Activated naive CD4-positive, alpha-beta T cell treated with anti-CD3 and anti-CD28 coated beads for 36 hours (primary cell): ENCODE measurements around the gene CYFIP1. TPM values are rescaled to one million over a fixed set of nuclear protein-coding genes. Genes with fewer than 3 reads are reported as not detected.

Experiments used
- CTCF ChIA-PET: fragments of 350-600 bp; sonication (Branson Sonifier 250); formaldehyde crosslinking; loops from one replicate; lab custom pipeline; 2021; ENCODE audit warnings: antibody characterized with exemption; lab: Charles Lee
- DNase-seq: peaks from one replicate; pipeline ENCODE4 v3.0.0-alpha.2; 2020
- H3K27ac Mint-ChIP-seq: one replicate; pipeline ENCODE4 v1.8.0; 2021; ENCODE audit warnings: mild to moderate bottlenecking, mixed read lengths
- H3K27me3 Mint-ChIP-seq: one replicate; pipeline ENCODE4 v1.8.0; 2021; ENCODE audit warnings: low read depth, mixed read lengths
- H3K36me3 Mint-ChIP-seq: one replicate; pipeline ENCODE4 v1.8.0; 2021; ENCODE audit warnings: low read depth, mixed read lengths
- H3K4me1 Mint-ChIP-seq: one replicate; pipeline ENCODE4 v1.8.0; 2021; ENCODE audit warnings: low read depth, mixed read lengths
- H3K4me3 Mint-ChIP-seq: one replicate; pipeline ENCODE4 v1.8.0; 2021; ENCODE audit warnings: mild to moderate bottlenecking, moderate library complexity, mixed read lengths
- H3K9me3 Mint-ChIP-seq: one replicate; pipeline ENCODE4 v1.8.0; 2021; ENCODE audit warnings: mixed read lengths
- intact Hi-C: fragments of 100-400 bp; cut with micrococcal nuclease; formaldehyde crosslinking; loops from one replicate; pipeline ENCODE4 v1.15.1; 2023
- total RNA-seq, 2 experiments: library from RNA; stranded (reverse); gene quantifications; one replicate each; pipeline ENCODE4 v1.2.3, GENCODE V29; 2021

CYFIP1 gene
- total RNA-seq, 2 experiments from 2014 or later = 34.0 to 35.1 TPM

DNA sequence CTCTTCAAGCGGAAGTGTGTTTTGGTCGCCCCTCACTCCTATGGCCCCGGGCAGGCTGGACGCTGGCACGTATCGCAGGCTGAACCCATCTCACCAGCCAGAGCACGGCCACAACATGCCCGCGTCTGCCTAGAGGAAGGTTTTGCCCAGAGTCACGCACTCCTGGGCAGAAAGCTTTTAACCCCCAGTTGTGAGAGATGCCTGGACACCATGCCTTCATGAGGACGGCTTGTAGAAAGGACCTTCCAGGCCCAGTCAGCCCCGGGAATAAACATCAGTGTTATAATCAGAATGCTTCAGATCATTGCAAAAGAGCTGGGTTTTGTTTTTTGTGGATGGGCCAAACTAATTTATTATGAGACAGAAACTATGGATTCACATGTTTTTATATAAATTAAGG is 16.5 kb downstream of the CYFIP1 start:
- intact Hi-C loops = no loop called here
- Mint-ChIP-seq H3K9me3 (no peaks in the 10 kb centered on the region), H3K36me3 (peaks cover 3% of the 10 kb centered on the region), H3K4me1 (no peaks in the 10 kb centered on the region), H3K27me3 (no peaks in the 10 kb centered on the region), H3K27ac (no peak overlapping the region), H3K4me3 (no peak overlapping the region)
- CTCF ChIA-PET = no interaction called here
- DNase-seq = no peak

DNA sequence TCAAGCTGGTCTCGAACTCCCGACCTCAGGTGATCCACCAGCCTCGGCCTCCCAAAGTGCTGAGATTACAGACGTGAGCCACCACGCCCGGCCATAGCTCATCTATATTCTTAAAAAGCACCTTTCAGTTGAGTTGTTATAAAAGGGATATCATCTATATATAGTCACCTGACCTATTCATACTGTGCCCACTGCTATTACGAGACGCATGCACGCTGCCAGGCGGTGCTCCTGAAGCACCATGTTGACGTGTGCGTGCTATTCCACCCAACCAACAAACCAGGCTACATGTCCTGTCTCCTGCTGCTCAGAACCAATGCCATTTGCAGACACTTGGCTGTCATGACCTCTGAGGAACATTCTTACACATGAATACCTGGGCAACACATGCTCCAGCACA is 17.6 kb downstream of the CYFIP1 start:
- Mint-ChIP-seq H3K4me1 (no peaks in the 10 kb centered on the region), H3K9me3 (no peaks in the 10 kb centered on the region), H3K27ac (no peak overlapping the region), H3K4me3 (no peak overlapping the region), H3K36me3 (no peaks in the 10 kb centered on the region), H3K27me3 (no peaks in the 10 kb centered on the region)
- CTCF ChIA-PET = no interaction called here
- DNase-seq = no peak
- intact Hi-C loops = no loop called here

DNA sequence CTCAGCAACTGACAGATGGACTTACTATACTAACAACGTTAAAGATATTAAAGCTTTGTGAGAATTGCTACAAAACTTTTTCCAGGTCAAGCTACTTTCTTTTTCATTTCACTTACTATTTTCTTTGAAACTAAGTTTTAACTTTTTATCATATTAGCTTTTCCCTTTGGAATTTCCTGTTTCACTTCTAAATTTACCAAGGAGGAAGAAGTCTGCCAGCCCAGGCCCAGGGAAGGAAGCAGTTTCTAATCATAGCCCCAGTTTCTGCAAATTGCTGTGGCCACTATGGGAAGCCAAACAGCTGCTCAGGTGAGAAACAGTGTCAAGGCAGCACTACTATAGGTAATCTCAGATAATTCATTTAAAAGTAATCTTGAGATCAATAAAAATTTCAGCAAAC is 18.4 kb downstream of the CYFIP1 start:
- Mint-ChIP-seq H3K9me3 (no peaks in the 10 kb centered on the region), H3K4me3 (no peak overlapping the region), H3K4me1 (no peaks in the 10 kb centered on the region), H3K27me3 (no peaks in the 10 kb centered on the region), H3K27ac (no peak overlapping the region), H3K36me3 (no peaks in the 10 kb centered on the region)
- no peak for DNase-seq
- intact Hi-C loops = no loop called here
- CTCF ChIA-PET = no interaction called here

DNA sequence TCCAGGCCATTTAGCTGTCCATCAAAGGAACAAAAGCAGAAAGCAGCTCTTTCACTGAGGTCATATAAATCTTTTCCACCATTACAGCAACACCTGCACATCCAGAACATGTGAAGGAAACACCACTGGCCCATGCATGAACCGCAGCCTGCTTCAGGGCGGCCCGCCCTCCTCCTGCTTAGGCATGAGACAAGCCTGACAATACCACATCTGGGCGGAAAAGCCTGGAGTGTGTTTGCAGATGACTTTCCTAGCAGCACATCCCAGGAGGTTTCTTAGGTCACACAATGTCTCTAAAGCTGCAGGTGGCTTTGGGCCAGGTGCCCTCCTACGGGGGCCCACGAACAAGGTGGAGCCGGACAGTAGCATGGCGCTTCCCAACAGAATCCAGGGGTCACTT is 19.6 kb downstream of the CYFIP1 start:
- Mint-ChIP-seq H3K9me3 (no peaks in the 10 kb centered on the region), H3K27me3 (no peaks in the 10 kb centered on the region), H3K27ac (no peak overlapping the region), H3K36me3 (no peaks in the 10 kb centered on the region), H3K4me3 (no peak overlapping the region), H3K4me1 (no peaks in the 10 kb centered on the region)
- intact Hi-C loops = no loop called here
- DNase-seq = no peak
- CTCF ChIA-PET = no interaction called here

DNA sequence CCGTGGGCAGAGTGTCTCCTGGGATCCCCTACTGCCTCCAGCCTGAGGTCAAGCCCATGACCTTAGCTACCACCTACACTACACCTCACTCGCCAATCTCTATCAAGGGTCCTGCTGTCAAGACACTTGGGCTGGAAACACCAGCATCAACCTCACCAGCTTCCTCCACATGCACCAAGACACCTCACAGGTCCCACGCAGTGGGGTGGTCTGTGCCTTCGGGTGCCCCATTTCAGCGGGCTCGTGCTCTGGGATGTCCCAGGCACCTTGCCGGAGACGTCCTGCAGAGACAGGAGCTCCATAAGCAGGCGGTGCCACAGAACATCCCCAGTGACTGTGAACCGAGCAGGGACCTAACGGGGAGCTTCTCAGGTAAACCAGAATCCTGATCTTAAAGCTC is 20.0 kb downstream of the CYFIP1 start:
- intact Hi-C loops = no loop called here
- DNase-seq = no peak
- Mint-ChIP-seq H3K36me3 (no peaks in the 10 kb centered on the region), H3K4me1 (no peaks in the 10 kb centered on the region), H3K4me3 (no peak overlapping the region), H3K27ac (no peak overlapping the region), H3K9me3 (no peaks in the 10 kb centered on the region), H3K27me3 (no peaks in the 10 kb centered on the region)
- CTCF ChIA-PET = no interaction called here

DNA sequence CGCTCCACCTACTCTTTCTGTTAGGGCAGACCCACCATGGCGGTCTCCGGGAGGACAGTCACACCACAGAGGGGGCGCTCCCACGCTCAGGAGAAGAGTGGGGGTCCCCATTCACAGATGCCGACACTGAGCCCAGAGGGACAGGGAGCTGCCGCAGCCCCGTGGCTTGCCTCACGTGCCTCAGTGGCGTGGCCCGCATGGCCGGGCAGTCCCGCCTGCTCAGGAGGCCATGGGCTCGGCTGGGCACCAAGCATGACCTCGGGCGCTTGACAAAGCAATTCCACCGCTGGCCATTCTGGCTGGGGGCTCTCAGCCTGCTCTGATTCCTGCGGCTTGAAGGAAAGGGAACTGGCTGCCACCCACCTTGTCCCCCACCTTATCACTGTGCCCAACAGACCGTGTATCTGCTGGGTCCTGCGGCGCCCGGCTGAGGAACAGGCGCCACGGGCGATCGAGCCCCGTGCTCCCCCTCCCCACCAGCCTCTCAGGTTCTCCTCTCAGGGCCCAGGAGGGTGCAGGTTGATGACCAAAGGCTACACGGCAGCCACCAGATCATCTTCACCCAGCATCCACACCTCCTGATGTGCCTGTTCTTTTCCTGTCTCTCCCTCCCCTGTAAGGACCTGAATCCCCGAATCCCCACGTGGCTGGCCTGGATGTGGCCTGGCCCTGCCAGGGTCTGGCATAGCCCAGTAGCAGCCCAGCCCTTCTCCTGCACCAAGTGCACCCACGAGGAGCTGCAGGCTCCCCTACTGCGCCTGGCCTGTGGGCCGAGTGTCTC is 20.7 kb downstream of the CYFIP1 start:
- H3K36me3 Mint-ChIP-seq = no peaks in the 10 kb centered on the region
- intact Hi-C loops = no loop called here
- H3K27me3 Mint-ChIP-seq = no peaks in the 10 kb centered on the region
- no peak overlapping the region for H3K27ac Mint-ChIP-seq
- no peak overlapping the region for H3K4me3 Mint-ChIP-seq
- CTCF ChIA-PET = no interaction called here
- H3K9me3 Mint-ChIP-seq = no peaks in the 10 kb centered on the region
- DNase-seq = no peak
- H3K4me1 Mint-ChIP-seq = no peaks in the 10 kb centered on the region

DNA sequence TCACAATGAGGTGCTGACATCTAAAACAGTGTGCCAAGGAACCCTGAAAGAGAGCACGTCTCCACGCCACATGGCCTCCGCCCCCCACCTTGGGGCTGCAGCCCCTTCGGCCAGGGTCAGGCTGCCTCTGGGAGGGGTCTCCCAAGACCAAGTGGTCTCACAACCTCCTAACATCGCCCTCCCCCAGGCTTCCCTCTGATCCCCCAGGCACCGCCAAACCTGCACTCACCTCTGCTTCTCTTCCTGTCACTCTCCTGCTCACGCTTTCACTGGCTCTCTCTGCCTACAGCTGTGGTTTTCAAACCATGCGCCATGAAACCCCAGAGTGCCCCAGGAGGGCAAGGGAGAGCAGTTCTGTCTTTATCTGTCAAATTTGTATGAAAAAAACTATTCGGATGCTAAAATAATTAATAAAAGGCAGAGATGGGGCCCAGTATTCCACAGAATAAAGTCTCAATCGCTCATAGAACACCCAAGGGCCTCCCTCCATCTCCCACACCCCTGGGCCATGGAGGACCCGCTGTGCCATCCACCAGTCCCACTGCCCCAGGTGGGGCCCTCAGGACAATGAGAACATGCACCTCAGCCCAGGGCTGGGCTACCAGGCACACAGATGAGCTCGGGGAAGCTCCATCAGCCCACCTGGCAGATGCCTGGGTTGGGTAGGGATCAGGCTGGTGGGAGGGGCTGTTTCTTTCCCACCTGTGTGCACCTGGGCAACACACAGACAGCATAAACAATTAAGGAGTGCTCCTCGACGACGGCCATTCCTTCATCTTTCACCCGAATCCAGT is 21.5 kb downstream of the CYFIP1 start:
- Mint-ChIP-seq H3K9me3 (no peaks in the 10 kb centered on the region), H3K4me1 (no peaks in the 10 kb centered on the region), H3K27me3 (no peaks in the 10 kb centered on the region), H3K36me3 (no peaks in the 10 kb centered on the region), H3K27ac (no peak overlapping the region), H3K4me3 (no peak overlapping the region)
- intact Hi-C loops = no loop called here
- CTCF ChIA-PET = no interaction called here
- no peak for DNase-seq

DNA sequence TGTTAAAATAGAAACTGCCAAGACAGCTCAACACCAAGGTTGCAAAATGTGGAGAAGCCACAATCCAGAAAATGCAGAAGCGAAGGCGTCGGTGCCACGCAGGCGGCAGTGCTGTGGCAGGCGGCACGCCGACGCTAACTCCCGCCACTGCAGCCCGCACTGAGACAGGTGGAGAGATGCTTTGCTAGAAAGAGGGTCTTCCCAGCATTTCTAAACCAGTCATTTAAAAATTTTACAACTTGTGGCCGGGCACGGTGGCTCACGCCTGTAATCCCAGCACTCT is 23.2 kb downstream of the CYFIP1 start:
- intact Hi-C loops = no loop called here
- Mint-ChIP-seq H3K27ac (no peak overlapping the region), H3K36me3 (no peaks in the 10 kb centered on the region), H3K27me3 (no peaks in the 10 kb centered on the region), H3K4me3 (no peak overlapping the region), H3K9me3 (no peaks in the 10 kb centered on the region), H3K4me1 (no peaks in the 10 kb centered on the region)
- DNase-seq = no peak
- CTCF ChIA-PET = no interaction called here

DNA sequence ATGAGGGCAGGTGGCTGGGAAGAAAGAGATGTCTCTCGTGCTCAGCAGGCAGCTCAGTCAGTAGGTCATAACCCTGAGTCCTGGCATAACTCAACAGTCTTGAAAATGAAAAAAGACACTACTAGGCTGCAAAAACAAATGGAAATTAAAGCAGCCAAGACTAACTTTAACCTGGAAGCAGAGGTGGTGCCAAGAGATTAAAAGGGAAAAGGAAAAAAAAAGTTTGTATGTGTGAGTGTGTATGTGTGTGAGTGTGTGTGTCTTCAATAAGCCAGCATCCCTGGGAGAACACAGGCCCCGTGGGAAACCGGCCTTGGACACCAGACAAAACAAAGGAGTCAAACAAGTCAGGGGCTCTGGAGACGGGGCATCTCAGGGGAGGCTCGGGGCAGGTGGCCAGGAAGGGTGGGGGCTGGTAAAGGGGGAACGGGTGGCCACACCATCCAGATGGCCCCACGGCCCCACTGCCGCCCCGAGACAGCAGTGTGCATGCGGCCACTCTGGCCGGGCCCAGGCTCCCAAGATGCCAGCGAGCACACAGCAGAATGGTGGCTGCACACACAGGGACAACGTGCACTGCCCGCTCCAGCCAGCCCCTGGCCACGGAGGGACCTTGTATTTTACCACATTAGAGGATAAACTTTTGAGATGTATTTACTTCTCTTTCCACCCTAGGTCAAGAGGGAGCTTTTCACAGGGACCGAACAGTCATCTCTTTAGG is 23.8 kb downstream of the CYFIP1 start:
- no peaks in the 10 kb centered on the region for H3K4me1 Mint-ChIP-seq
- no peaks in the 10 kb centered on the region for H3K9me3 Mint-ChIP-seq
- CTCF ChIA-PET = no interaction called here
- no peaks in the 10 kb centered on the region for H3K36me3 Mint-ChIP-seq
- no peak overlapping the region for H3K27ac Mint-ChIP-seq
- DNase-seq = no peak
- no peak overlapping the region for H3K4me3 Mint-ChIP-seq
- no peaks in the 10 kb centered on the region for H3K27me3 Mint-ChIP-seq
- intact Hi-C loops = no loop called here

DNA sequence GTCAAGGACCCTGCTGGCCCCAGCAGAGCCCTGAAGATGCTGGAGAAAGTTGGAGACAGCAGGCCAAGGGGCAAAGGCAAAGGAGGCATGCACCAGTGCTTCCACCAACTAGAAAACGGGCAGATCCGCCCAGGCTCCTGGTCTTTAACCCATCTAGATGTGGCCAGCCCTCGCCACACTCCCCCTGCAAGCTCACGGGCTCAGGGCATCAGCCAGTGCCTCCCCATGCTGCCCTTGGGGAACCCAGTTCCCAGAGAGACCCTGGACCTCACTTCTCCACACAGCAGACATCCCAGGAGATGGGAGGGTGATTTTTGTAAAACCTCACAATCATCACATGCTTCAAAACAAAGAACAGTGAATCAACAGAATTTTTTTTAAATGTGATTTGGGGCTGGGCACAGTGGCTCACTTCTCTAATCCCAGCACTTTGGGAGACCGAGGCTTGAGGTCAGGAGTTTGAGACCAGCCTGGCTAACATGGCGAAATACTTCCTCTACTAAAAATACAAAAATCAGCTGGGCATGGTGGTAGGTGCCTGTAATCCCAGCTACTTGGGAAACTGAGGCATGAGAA is 24.5 kb downstream of the CYFIP1 start:
- intact Hi-C loops = no loop called here
- no peak overlapping the region for H3K4me3 Mint-ChIP-seq
- H3K36me3 Mint-ChIP-seq = no peaks in the 10 kb centered on the region
- DNase-seq = no peak
- H3K27ac Mint-ChIP-seq = no peak overlapping the region
- H3K4me1 Mint-ChIP-seq = no peaks in the 10 kb centered on the region
- CTCF ChIA-PET = no interaction called here
- no peaks in the 10 kb centered on the region for H3K9me3 Mint-ChIP-seq
- H3K27me3 Mint-ChIP-seq = no peaks in the 10 kb centered on the region

DNA sequence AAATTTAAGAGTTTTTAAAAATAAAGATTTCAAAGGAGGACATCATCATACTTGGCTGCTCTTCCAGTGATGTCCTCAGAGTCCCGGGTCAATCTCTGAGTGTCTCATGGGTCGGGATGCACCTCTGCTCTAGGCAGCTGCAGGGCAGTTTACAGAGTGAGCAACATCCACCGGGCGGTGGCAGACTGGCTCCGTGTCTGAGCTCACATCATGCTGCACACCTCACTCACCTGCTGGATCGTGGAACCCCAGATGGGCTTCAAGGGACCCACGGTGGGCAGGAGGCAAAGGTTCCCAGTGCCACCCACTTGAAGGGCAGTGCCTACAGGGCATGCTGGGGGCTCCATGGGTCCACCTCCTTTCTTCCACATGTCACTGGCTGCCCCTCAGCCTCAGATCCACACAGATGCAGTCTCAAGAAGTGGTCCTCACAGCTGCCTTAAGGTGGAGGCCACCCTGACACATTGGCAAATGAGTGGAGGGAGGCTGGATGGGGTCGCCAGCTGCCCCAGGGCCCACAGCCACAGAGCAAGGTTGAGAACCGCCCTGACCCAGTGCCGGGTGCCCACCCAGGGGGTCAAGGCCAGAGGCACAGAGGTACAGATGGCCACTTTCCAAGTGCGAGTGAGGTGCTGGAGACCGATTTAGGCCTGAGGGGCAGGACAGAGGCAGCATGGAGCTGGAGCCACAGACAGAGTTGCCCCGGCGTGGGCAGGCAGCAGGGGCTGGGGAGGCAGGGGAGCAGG is 25.2 kb downstream of the CYFIP1 start:
- Mint-ChIP-seq H3K36me3 (no peaks in the 10 kb centered on the region), H3K9me3 (no peaks in the 10 kb centered on the region), H3K4me1 (no peaks in the 10 kb centered on the region), H3K27ac (no peak overlapping the region), H3K4me3 (no peak overlapping the region), H3K27me3 (peaks cover 6% of the 10 kb centered on the region)
- no peak for DNase-seq
- intact Hi-C loops = no loop called here
- CTCF ChIA-PET = interaction anchor here (0.6 kb wide), 1 partner anchor 95 kb away, joined by 5 read pairs; no protein-coding TSS in a partner anchor

DNA sequence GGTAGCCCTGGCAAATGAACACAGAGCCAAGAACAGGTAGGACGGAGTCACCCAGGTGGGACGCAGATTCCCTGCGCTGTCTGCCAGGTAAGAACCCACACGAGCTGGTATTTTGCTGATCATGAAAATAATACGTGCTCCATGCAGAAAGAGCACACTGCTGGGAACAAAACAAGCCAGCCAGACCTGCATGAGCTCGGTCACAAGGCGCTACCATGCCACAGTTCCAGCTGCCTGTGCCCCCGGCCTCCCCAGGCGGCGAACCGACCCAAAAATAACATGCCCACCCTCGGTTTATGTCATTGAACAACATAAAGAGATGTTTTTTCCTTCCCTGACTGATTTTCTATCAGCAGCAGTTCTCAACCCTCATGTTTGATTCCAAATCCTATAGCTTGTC is 25.8 kb downstream of the CYFIP1 start:
- H3K9me3 Mint-ChIP-seq = no peaks in the 10 kb centered on the region
- intact Hi-C loops = no loop called here
- H3K27ac Mint-ChIP-seq = no peak overlapping the region

More for the DNA sequence above, 25.8 kb downstream of the CYFIP1 start:
- Mint-ChIP-seq H3K36me3 (no peaks in the 10 kb centered on the region), H3K4me1 (peaks cover under 1% of the 10 kb centered on the region), H3K4me3 (no peak overlapping the region), H3K27me3 (peaks cover 6% of the 10 kb centered on the region)
- DNase-seq = no peak
- CTCF ChIA-PET = interaction anchor here (0.6 kb wide), 1 partner anchor 95 kb away, joined by 5 read pairs; no protein-coding TSS in a partner anchor
